K562 (cell line): Measurements from ENCODE around the gene MYBPH. TPM values are rescaled to one million over a fixed set of nuclear protein-coding genes. Genes with fewer than 3 reads are reported as not detected.
A peak's percentile ranks its signal among the peaks of the same experiment; 100 is the strongest.

ENCODE experiments used
- ATAC-seq: fragments of 200-7000 bp; cut with Tn5 transposase; 3 replicates; pipeline ENCODE4 v1.9.1; 2020; ENCODE audit warnings: moderate library complexity
- BruUV-seq: library from RNA; stranded (reverse); fragments of 400-500 nt; replicated peaks from 2 replicates; lab custom pipeline; 2021; lab: Mats Ljungman, UMichigan
- CTCF ChIA-PET: fragments of 300-600 bp; formaldehyde crosslinking; extraction: SDS; loops from one replicate; lab custom pipeline; 2021; ENCODE audit warnings: low intra/inter-chr PET ratio; lab: Yijun Ruan, JAX
- POLR2A ChIA-PET: fragments of 300-600, 350-650 bp; sonication (Branson Sonifier 250); formaldehyde crosslinking; extraction: SDS; loops from one replicate; lab custom pipeline; 2021; ENCODE audit warnings: antibody characterized with exemption, inconsistent platforms; lab: Yijun Ruan, JAX
- DNase-seq, 4 experiments: peaks; one replicate each; pipeline versions ENCODE4 v3.0.0 to v3.0.0-alpha.2; 2011 to 2018; ENCODE audit warnings: low spot score in 3 of 4, mixed read lengths in 3 of 4; ENCODE audit errors: extremely low read depth in 1 of 4
- FAIRE-seq: peaks from 2 replicates; lab custom pipeline; 2011; peaks lifted over from hg19 to GRCh38; lab: Jason Lieb, UNC
- H2AFZ ChIP-seq: 2 replicates; pipeline ENCODE4 v1.6.0; 2011; ENCODE audit warnings: low read depth, low read length, control low read depth, inconsistent platforms
- H3K27ac ChIP-seq: fragments of 200-600 bp; 3 replicates; pipeline ENCODE4 v1.8.0; 2011; ENCODE audit warnings: low read depth, mild to moderate bottlenecking, control low read depth, inconsistent platforms, low read length, moderate library complexity, mixed read lengths; ENCODE audit errors: extremely low read depth
- H3K27me3 ChIP-seq, 2 experiments: fragments of 300-600 bp in 1 of 2; 2 replicates in 1 of 2; 3 replicates in 1 of 2; pipeline versions ENCODE4 v1.6.0 to v1.8.0; 2011; ENCODE audit warnings: inconsistent platforms in 2 of 2, low read length in 2 of 2, mild to moderate bottlenecking in 1 of 2, mixed read lengths in 1 of 2, moderate library complexity in 1 of 2; ENCODE audit not compliant: control insufficient read depth in 2 of 2, insufficient read depth in 2 of 2
- H3K36me3 ChIP-seq: fragments of 300-600 bp; 3 replicates; pipeline ENCODE4 v1.8.0; 2011; ENCODE audit warnings: mild to moderate bottlenecking, low read length, inconsistent platforms; ENCODE audit not compliant: control insufficient read depth, insufficient read depth
- H3K4me1 ChIP-seq, 2 experiments: fragments of 200-600 bp in 1 of 2; replicated peaks in 1 of 2; 2 replicates in 1 of 2; 3 replicates in 1 of 2; pipeline versions ENCODE4 v1.5.1 to v1.8.0; 2011; ENCODE audit warnings: inconsistent platforms in 2 of 2, low read length in 2 of 2, mild to moderate bottlenecking in 1 of 2, mixed read lengths in 1 of 2, moderate library complexity in 1 of 2; ENCODE audit not compliant: control insufficient read depth in 2 of 2, insufficient read depth in 2 of 2
- H3K4me2 ChIP-seq: 2 replicates; pipeline ENCODE4 v1.6.1; 2011; ENCODE audit warnings: low read length, control low read depth, inconsistent platforms, mixed read lengths; ENCODE audit not compliant: insufficient read depth
- H3K4me3 ChIP-seq: fragments of 200-600 bp; sonication (generic), shearing (Covaris generic); 2 replicates; pipeline ENCODE4 v1.5.1; 2016; ENCODE audit warnings: control low read depth, inconsistent platforms
- H3K79me2 ChIP-seq: fragments of 200-600 bp; 3 replicates; pipeline ENCODE4 v1.8.0; 2011; ENCODE audit warnings: low read length, inconsistent platforms; ENCODE audit not compliant: control insufficient read depth, insufficient read depth
- H3K9ac ChIP-seq, 2 experiments: 2 replicates each; pipeline versions ENCODE4 v1.6.0 to v1.6.1; 2011; ENCODE audit warnings: low read depth in 2 of 2, low read length in 2 of 2, control low read depth in 1 of 2, inconsistent platforms in 1 of 2, mild to moderate bottlenecking in 1 of 2, mixed read lengths in 1 of 2; ENCODE audit not compliant: insufficient read depth in 1 of 2
- H3K9me1 ChIP-seq: one replicate; pipeline ENCODE4 v1.6.0; 2011; ENCODE audit warnings: inconsistent platforms, mild to moderate bottlenecking, low read length, moderate library complexity; ENCODE audit not compliant: control insufficient read depth, insufficient read depth
- H3K9me3 ChIP-seq: replicated peaks from 2 replicates; pipeline ENCODE4 v1.5.1; 2011; ENCODE audit warnings: low read depth, low read length, inconsistent platforms; ENCODE audit not compliant: control insufficient read depth, insufficient read depth
- H4K20me1 ChIP-seq: replicated peaks from 2 replicates; pipeline ENCODE4 v1.6.1; 2011; ENCODE audit warnings: low read length, inconsistent platforms, mixed read lengths; ENCODE audit not compliant: control insufficient read depth, insufficient read depth
- CHD2 ChIP-seq: IDR thresholded peaks from 2 replicates; pipeline ENCODE4 v1.6.1; 2011; ENCODE audit warnings: low read depth, low read length
- CHD7 ChIP-seq: fragments of 200-600 bp; sonication (generic); IDR thresholded peaks from one replicate; pipeline ENCODE4 v1.6.1; 2012; ENCODE audit warnings: mild to moderate bottlenecking, low read depth, low read length, inconsistent platforms
- ETV1 ChIP-seq: fragments of 450-650 bp; conservative IDR thresholded peaks from 2 replicates; pipeline ENCODE4 v1.6.1; 2016; ENCODE audit warnings: missing genetic modification characterization, control low read depth, low read depth, missing compliant biosample characterization
- POLR2A ChIP-seq: fragments of 450-650 bp; conservative IDR thresholded peaks from 2 replicates; pipeline ENCODE4 v1.6.1; 2016
- SIX5 ChIP-seq, 2 experiments: IDR thresholded peaks; 2 replicates each; pipeline ENCODE4 v1.6.1; 2011; ENCODE audit warnings: low read length in 2 of 2, borderline replicate concordance in 1 of 2, low read depth in 1 of 2, mild to moderate bottlenecking in 1 of 2, moderate library complexity in 1 of 2; ENCODE audit not compliant: insufficient read depth in 1 of 2
- SMARCA4 ChIP-seq: fragments of 450-650 bp; IDR thresholded peaks from 2 replicates; pipeline ENCODE4 v1.6.1; 2016
- SMC3 ChIP-seq: conservative IDR thresholded peaks from 2 replicates; pipeline ENCODE4 v1.6.1; 2011; ENCODE audit warnings: low read depth, low read length, improper control_type of control experiment; ENCODE audit not compliant: insufficient read depth
- SUPT5H ChIP-seq: fragments of 450-650 bp; IDR thresholded peaks from 2 replicates; pipeline ENCODE4 v1.6.1; 2016
- TBL1XR1 ChIP-seq, 2 experiments: IDR thresholded peaks; 2 replicates each; pipeline ENCODE4 v1.6.1; 2012; ENCODE audit warnings: improper control_type of control experiment in 2 of 2, low read length in 2 of 2, mild to moderate bottlenecking in 1 of 2
- ZNF165 ChIP-seq: fragments of 250-450 bp; sonication (Bioruptor Pico); IDR thresholded peaks from 2 replicates; pipeline ENCODE4 v1.4.0; 2020; ENCODE audit warnings: borderline replicate concordance
- ZNF311 ChIP-seq: fragments of 250-450 bp; sonication (Bioruptor Pico); IDR thresholded peaks from 2 replicates; pipeline ENCODE4 v1.4.0; 2020; ENCODE audit warnings: mild to moderate bottlenecking, moderate library complexity
- ZNF324 ChIP-seq: fragments of 250-450 bp; sonication (Bioruptor Pico); IDR thresholded peaks from 2 replicates; pipeline ENCODE4 v1.4.0; 2020; ENCODE audit warnings: mild to moderate bottlenecking
- WGBS: fragments of 100-300 bp; shearing (Covaris generic); methylation state at CpG from one replicate; pipeline ENCODE4 v1.1.6; 2016; ENCODE audit warnings: low coverage, mixed read lengths; ENCODE audit not compliant: insufficient coverage; ENCODE audit errors: missing lambda C conversion rate; 5-methylcytosine and 5-hydroxymethylcytosine counted together
- in situ Hi-C: fragments of 300-500 bp; cut with MboI; formaldehyde crosslinking; loops from 4 replicates; pipeline ENCODE4 v1.15.0; 2018; ENCODE audit warnings: inconsistent platforms, mixed read lengths
- intact Hi-C: fragments of 100-400 bp; cut with micrococcal nuclease; formaldehyde crosslinking; loops from 2 replicates; pipeline ENCODE4 v1.14.2; 2022
- polyA plus RNA-seq, 8 experiments: library from polyadenylated mRNA; depleted of rRNA in 4 of 8; stranded (reverse) in 5 of 8; unstranded in 3 of 8; fragments of >200 nt; fragmentation: Nextera tagmentation in 2 of 8; fragmentation: Illumina TruSeq in 1 of 8; extraction: Ambion mirVana in 2 of 8; extraction: Trizol in 1 of 8; gene quantifications; 2 replicates each; pipeline versions ENCODE4 v1.2.1 to v1.2.3, GENCODE V29; 2011 to 2014; ENCODE audit warnings: inconsistent platforms in 1 of 8, missing spikeins in 1 of 8
- total RNA-seq, 7 experiments: library from RNA; depleted of rRNA in 6 of 7; stranded (reverse); fragments of >200 nt in 6 of 7; fragmentation: Illumina TruSeq in 2 of 7; extraction: Trizol in 2 of 7; gene quantifications; 2 replicates each; pipeline versions ENCODE4 v1.2.1 to v1.2.3, GENCODE V29; 2011 to 2021; ENCODE audit warnings: low replicate concordance in 1 of 7

Gene MYBPH
- total and polyA plus RNA-seq, 9 of the 15 experiments (the other 6 are each of a cell fraction or from before 2014, with no cell fraction given), result 0.13 TPM; not detected in 8

- ChIA-PET CTCF (interaction anchor here (0.7 to 1.4 kb wide), 2 partner anchors 50 to 103 kb away, joined by 3 to 10 read pairs; no protein-coding TSS in a partner anchor), POLR2A (interaction anchor here (0.7 to 1.5 kb wide), 2 partner anchors 114 to 1065 kb away, joined by 3 read pairs; no protein-coding TSS in a partner anchor)
- Histone ChIP-seq H3K36me3 (no peaks in the 10 kb centered on the region), H3K9me1 (no peaks in the 10 kb centered on the region), H4K20me1 (peaks cover 19% of the 10 kb centered on the region), H3K4me3 (no peak overlapping the region), H3K79me2 (no peaks in the 10 kb centered on the region), H2AFZ (no peak overlapping the region), H3K27me3 (peaks cover 29 to 91% of the 10 kb centered on the region in 2 experiments; a peak in 4 of 5 replicates), H3K4me2 (no peak overlapping the region), H3K9ac (0 out of 4 replicates have a peak overlapping the region, but pooled peaks of 1 of the 2 experiments have one; percentile 10), H3K4me1 (peaks cover 0 to 9% of the 10 kb centered on the region in 2 experiments; a peak in 1 of 5 replicates), H3K9me3 (no peaks in the 10 kb centered on the region), H3K27ac (no peak overlapping the region)
- in situ Hi-C loops, result no loop called here
- intact Hi-C loops, result no loop called here
- FAIRE-seq (peak; percentile 90), DNase-seq (peak; percentile 59 to 68 (median 65)), ATAC-seq (peak; percentile 94)
- BruUV-seq, result no TSS peak
- 2% methylated on average over 14 of the region's 14 CpGs for WGBS
- no peak for TF ChIP-seq TBL1XR1 (IDR thresholded peaks at IDR 0.05; ENCODE audit: low read length in 2 of 2)
- no peak for TF ChIP-seq ZNF324
- no peak for TF ChIP-seq SMARCA4
- TF ChIP-seq ZNF311 (CRISPR knock-in tag), result no peak
- no peak for TF ChIP-seq CHD7
- 0 out of 2 replicates have a peak, but pooled peaks have one; percentile 30 for TF ChIP-seq ETV1 (tag)
- no peak for TF ChIP-seq CHD2
- TF ChIP-seq POLR2A, result no peak
- TF ChIP-seq SIX5 (IDR thresholded peaks at IDR 0.05; ENCODE audit: borderline replicate concordance in 1 of 2, insufficient read depth in 1 of 2, low read depth in 1 of 2, low read length in 2 of 2), result no peak
- 0 out of 2 replicates have a peak, but pooled peaks have one; percentile 19 for TF ChIP-seq SMC3
- TF ChIP-seq SUPT5H, result no peak
- no peak for TF ChIP-seq ZNF165 (CRISPR knock-in tag)
Measured at GRCh38 chr1:203166192-203166940, 9.3 kb downstream of the MYBPH start.
